Endometrium (tissue), 2 donors: ENCODE results near the gene FOXO6.
A peak's percentile ranks its signal among the peaks of the same experiment; 100 is the strongest.

Experiments
- FAIRE-seq: peaks from 2 replicates; lab custom pipeline; 2012; peaks lifted over from hg19 to GRCh38; lab: Jason Lieb, UNC
- donor health status: control.
- donor health status: control.

Gene FOXO6

DNA sequence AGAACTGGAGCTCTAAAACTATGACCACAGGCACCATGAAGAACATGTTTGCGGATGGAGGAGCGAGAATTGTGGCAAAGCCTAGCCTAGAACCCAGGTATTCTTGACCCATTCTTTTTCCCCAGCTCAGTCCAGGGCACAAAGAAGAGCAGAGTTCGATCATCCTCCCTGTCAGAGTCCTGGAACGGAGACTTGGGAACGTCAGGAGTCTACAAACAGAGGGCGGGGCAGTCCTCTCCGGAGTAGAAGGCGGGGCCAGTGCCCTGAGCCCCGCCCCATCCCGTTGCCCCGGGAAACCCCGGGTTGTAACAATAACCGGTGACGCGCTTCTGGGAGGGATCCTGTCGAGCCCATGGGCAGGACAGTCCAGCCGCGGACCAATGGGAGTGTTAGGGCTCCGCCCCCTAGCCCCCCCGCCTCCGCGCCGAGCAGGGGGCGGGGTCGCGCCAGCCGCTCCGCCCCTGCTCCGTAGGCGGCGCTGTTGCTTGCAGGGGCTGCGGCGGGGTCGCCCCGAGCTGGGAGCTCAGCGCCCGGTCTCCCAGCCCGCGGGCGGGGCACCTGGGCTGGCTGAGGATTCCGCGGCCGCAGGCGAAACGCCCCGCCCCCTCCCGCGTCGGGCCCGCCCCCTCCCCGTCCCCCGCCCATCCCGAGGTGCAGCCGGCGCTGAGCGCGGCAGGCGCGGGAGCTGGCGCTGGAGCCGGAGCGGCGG, at the start of gene FOXO6:
TSS of gene FOXO6 (plus strand) at position 649 of the 709 bp plus-strand sequence.
- peak; percentile 89 for FAIRE-seq

DNA sequence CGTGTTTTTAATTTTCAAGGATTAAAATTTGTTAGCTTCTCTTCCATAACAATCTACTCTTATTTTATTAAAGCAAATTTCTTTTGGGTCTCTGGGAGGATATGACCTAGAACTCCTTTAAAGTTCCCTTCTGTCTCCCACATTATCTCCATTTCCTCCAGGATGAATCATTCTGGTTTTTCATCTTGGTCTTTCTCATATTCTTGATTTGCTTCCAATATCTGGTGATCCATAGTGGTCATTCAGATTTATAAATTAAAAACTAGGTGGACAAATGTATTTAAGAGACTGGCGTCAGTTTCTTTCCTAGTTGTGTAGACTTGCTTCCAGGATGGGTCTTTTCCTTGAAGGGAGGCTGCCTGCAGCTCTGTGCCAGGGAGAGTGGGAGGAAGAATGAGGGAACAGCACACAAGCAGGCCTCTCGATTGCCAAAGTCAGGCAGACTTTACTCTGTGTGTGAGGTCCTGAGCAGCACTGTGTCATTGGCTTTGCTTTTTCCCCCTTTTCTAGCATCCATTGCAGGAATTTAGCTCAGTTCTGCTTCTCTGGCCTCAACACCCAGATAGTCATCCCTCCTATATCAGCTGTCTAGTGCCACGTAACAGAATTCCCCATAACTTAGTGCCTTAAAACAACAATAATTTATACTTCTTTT, 48.1 kb upstream of the FOXO6 start:
- no peak for FAIRE-seq

DNA sequence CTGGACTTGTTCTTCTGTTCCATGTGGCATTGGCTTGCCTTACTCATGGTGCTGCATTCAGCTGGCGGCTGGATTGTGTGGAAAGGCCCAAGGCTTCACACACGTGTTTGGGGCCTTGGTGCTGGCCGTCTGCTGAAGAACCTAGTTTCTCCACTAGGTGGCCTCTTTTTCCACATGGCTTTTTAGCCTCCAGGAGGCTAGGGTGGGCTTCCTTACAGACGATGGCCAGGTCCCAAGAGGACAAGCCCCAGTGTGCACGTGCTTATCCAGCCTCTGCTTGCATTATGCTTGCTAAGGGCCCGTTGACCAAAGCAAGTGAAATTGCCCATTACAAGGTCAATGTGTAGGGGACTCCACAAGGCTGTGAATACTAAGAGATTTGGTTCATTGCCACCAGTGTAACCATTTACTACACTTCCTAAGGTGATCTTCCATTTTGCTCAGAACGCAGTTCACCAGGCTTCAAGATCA, 47.5 kb upstream of the FOXO6 start:
- no peak for FAIRE-seq

DNA sequence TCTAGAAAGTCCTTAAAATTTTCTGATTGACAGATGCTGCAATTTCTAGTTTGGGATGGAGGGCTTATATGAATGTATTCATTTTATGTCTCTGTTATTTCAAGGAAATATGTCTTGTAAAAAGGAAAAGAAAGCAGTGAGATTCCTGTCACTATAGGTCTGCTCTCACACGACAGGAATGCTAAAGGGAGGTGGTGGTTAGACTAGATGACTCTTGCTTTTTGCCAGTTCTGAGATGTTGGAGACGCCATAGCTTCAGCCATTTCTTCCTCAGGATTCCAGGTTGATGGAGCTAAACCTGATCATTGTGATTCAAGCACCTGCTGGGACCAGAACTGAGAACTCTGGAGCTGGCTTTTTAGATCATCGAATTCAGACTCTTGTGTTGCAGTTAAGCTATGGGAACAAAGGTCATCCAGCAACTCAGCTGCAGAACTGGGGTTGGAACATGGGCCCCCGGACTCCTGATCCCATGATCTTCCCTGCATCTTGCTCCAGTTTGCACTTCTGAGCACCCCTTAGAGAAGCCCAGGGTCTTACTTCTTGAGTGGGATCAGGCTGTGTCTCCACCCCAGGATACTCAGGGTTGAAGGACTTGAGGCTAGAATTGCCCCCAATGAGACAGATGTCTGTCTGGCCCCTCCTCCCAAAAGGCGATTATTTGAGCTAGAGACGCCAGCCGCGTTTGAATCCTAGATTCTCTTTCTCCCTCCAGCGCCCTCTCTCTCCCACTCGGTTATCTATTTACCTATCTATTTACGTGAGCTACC, 46.7 kb upstream of the FOXO6 start:
- no peak for FAIRE-seq

DNA sequence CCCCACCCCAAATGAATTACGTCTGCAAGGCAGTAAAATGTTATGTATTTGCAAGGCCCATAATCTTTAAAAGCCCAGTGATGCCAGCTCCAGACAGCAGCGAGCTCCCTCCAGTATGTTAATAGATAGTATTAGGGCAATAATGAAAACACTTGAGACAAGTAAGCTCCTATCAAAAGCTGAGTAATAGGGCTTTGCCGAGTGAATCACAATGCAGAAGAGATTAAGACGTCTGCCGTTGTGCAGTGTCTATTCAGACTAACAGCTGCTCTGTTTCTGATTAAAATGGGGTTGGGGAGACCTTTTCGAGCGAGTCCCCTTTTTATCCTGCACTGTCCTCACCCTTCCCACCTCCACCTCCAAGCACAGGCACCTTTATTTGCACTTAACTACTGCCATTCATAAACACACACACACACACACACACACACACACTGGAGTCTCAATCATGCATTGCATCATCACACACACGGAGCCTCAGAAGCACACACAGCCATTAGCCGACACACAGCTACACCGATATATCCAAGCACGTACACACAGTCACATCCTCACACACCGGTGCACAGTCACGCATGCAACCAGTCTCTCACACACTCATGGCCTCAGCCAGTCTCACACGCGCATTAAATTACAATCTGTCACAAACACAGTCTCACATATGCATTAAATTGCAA, 46.0 kb upstream of the FOXO6 start:
- FAIRE-seq = no peak

DNA sequence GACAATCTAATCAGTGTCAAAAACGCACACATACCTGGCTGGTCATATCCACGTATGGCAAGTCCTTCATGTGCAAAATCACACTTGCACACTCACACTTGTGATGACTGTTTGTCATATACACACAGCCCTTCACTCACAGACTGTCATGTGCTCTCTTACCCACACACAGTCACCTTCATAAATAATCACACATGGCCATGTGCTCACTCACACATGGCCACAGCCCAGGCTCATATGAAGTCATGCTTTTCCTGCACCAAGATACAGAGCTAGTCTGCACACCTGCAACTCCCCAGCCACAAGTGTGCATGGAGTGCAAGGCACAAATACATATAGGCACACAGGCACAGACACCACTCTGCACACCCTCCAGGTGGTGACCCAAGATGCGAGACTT, 45.4 kb upstream of the FOXO6 start:
- no peak for FAIRE-seq

DNA sequence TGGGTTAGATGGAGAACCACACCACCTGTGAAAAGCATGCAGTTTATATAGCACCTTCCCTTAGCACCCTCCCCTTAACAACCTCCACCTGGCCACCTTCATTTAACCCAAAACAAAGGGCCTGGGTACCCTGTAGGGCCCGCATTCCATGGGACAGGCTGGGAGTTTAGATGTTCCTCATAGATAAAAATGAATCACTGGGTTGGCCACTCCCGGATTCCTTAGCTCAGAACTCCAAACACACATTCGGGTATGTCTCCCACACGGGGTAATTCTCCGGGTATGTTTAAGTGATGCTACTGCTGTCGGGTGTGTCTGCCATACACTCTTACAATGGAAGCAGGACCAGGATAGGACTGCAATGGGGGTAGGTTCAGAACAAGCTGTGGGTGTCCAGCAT, 43.9 kb upstream of the FOXO6 start:
- no peak for FAIRE-seq

DNA sequence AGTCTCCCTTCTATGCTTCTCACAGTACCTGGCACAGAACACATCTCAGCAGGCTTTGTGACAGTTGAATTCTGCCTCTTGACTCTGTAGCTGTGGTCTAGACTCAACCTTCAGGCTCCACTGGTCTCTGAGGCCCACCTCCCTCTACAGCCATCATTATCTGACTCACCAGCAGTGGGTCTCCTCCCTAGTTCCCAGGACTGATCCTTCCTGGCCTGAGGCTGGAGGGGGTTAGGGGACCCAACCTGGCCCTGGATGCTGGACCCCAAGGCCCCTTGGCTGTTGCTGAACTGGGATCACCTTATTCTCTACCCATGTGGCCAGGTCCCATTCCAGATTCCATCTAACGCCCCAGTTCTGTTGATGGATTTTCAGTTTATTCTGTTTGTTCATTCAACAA, 43.1 kb upstream of the FOXO6 start:
- FAIRE-seq = no peak

DNA sequence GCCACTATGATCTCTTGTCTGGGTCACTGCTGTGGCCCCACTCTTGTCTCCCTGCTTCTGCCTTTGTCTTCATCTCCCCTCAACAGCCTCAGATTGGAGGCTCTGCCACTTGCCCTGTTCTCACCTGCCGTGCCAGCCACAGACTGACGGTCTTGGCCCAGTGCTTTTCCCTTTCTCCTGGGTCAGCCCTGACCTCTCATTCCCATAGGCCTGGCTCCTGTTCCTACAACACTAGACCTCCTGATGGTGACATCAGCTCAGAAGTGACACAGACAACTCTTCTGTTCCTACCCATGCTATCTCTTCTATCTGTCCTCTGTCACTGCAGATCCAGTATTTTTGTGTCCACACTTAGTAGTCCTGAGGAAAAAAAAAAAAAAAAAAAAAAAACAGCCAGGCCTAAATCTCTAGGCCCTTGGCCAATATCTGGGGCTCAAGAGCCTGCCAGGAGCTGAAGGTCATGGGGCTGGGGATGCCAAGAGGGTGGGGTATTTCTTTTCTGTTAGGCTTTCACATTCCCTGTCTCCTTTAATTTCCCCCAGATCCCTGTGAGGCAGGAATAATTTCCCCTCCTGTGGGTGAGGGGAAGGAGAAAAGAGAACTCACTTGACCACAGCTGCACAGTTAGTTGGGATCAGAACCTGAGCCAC, 42.0 kb upstream of the FOXO6 start:
- no peak for FAIRE-seq

DNA sequence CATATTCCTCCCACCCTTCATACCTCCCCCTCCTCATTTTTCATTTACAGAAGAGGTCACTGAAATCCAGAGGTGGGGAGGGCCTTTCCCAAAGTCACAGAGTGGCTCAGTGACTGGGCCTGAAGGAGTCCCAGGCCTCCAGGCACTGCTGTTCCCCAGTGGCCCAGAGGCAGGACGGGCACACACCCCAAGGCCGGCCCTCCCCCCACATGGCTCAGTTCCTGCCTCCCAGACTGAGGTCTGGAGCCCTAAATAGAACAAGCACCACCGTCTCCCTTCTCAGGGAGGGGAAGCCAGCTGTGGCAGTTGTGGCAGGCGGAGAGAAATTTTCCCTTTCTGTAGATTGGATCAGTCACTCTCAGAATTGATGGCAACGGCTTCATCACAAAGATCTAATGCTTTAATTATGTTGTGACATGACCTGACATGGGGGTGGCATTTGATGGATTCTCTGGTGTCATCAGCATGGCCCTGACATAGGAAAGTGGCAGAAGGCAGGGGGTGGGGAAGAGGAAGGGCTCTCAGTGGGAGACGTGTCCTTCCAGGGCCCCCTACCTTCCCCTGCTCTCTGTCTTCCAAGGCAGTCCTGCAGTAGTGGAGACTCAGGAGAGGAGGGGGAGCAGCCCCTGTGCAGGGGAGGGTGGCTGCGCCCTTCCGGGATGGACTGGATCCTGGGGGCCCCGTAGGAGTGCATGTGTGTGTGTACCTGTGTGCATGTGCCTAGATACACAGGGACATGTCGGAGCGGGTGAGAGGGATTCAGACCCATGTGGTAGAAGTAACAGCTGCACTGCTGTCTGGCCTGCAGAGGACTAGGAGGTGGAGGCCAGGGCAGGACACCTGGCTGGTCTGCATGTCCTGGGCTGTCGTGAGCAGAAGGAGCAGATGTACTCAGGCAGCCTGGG, 41.2 kb upstream of the FOXO6 start:
- no peak for FAIRE-seq

DNA sequence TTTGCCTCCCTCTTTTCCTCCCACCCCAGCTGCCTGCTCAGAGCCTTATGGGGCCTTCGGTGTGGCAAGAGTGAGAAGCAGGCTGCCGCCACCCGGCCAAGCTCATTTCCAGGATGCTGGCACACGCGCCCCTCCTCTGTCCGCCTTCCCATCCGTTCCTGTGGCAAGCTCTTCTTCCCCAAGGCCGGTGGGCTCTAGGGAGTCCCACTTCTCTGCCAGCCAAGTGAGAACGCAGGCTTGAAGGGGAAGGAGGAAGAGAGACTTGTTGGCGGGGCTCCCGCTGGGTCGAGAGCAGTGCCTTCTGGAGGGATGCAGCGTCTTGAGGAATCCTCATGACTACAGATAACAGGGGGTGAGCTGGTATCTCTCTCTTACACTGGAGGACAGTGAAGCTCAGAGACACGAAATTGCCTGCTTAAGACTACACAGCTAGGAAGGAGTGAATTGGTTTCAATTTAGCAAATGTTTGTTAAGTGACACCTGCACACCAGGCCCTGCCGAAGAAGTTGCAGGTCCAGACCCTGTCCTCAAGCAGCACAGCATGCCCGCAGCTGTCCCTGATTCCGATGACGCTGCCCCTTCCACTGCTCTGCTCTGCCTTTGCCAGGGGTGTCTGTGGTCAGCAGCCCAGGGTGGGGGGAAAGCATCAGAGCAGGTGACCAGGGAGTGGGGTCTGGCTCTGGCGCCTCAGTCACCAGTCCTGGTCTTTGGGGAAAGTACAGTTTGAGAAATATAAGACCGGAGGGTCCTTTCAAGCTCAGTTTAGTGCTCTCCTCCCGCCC, 40.1 kb upstream of the FOXO6 start:
- no peak for FAIRE-seq

DNA sequence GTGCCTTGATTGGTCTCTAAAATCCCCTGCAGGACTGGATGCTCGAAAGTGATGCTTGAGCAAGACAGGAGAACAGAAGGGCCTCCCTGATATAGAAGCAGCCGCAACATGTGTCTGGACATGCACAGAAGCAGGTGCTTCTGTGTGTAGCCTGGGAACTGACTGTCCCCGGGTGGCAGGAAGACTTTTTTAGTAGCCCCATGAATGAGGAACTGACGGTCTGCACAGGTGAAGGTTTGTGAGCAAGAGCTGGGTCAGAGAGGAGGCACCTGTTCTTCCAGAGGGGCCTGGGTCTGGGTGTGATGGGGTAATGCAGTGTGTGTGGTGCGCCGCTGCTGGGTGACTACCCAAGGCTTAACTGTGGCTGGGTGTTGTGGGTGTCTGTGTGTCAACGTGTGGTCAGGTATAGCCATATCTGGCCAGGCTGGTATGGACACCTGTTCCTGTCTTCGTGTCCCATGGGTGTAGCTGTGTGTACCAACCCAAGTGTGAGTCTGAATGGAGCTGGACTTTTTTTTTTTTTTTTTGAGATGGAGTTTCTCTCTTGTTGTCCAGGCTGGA, 39.1 kb upstream of the FOXO6 start:
- no peak for FAIRE-seq

DNA sequence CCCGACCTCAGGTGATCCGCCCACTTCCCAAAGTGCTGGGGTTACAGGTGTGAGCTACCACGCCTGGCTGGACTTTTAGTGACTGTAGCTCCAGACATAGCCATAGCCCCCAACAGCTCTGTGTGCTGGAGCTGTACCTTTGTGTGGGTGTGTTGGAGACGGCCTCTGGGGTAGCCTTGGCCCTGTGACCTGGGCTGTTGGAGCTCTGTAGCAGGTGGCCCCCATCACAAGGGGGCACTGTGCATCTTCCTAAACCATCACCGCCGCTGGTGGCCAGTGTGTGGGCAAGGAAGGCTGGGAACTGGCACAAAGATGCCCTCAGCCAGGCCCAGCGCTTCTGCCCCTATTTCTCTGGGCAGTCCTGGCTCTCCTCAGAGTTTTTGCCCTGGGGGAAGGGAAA, 38.4 kb upstream of the FOXO6 start:
- no peak for FAIRE-seq

DNA sequence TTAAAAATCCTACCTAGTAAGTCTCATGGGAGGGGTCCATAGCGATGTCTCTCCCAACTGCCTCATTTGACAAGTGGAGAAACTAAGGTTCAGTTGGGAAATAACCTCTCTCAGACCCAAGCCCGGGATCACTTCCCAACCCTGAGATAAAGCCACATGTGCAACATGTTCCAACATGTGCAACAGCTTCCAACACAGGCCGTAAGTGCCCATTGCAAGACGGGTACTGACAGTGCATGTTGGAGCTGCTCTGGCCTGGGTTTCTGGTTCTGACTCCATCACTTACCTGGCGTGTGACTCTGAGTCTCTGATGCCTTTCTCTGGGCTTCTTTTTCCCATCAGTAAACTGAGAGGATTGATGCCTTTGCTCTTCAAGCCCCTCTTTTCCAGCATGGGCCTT, 38.0 kb upstream of the FOXO6 start:
- FAIRE-seq = no peak

DNA sequence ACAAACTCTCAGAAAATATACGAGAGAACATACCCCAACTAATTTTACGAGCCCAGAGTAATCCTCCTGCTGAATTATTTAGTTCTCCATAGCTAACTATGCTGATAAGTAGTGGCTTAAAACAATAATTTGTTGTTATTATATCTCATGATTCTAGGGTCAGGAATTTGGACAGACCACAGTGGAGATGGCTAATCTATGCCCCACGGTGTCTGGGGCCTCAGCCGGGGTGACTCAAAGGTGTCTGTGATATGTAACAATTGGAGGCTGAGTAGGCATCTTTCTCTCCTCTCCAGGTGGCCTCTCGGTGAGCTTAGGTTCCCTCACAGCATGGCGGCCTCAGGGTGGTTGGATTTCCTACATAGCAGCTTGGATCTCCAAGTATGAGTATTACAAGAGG, 35.4 kb upstream of the FOXO6 start:
- no peak for FAIRE-seq

DNA sequence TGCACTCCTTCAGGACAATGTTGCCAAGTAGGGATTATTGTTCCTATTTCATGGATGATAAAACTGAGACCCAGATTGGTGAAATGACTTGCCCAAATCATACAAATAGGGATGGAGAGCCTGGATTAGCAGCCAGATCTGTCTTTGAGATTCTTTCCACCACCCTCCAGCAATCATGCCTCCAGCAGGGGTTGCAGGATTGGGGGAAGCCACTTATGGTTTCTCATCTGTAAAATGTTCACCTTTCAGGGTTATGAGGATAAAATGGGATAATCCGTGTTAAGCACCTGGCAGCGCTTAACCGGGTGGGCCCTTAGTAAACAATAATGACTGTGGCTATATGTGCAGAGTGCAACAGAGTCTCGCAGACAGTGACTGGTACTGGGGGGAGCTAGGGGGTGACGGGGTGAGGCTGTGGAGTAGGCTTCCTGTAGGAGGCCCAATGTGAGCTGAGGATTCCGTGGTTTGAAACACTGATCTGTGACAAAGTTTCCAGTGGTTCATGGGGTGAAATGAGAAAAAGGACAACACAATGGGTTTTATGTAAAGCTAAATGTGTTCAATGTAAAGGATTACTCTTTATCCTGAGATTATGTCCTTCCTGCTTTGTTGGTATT, 33.7 kb upstream of the FOXO6 start:
- no peak for FAIRE-seq

DNA sequence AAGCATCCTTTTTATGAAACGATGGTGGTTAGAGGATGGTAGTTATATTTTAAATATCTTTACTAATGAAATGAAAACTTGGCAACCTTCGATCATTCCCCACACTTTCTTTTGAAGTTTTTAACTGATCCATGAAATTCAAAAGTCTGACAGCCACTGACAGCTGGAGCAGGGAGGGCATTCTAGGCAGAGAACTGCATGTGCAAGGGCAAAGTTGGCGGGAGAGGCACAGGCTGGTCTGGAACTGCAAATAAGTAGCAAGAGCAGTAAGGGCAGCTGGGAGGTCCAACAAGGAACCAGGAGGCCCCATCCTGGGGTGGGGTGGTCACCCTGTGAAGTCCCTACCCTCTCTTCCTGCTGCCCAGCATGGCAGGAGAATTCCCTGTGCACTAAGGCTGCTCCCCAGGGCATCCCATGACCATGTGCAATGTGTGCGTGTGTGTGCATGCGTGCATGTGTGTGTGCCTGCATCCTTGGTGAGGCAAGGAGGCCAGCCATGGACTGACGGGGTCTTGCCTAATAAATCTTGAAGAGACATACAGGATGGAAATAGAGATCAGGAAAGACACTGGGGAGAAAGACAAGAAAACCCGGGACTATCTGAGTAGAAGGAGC, 33.1 kb upstream of the FOXO6 start:
- no peak for FAIRE-seq

DNA sequence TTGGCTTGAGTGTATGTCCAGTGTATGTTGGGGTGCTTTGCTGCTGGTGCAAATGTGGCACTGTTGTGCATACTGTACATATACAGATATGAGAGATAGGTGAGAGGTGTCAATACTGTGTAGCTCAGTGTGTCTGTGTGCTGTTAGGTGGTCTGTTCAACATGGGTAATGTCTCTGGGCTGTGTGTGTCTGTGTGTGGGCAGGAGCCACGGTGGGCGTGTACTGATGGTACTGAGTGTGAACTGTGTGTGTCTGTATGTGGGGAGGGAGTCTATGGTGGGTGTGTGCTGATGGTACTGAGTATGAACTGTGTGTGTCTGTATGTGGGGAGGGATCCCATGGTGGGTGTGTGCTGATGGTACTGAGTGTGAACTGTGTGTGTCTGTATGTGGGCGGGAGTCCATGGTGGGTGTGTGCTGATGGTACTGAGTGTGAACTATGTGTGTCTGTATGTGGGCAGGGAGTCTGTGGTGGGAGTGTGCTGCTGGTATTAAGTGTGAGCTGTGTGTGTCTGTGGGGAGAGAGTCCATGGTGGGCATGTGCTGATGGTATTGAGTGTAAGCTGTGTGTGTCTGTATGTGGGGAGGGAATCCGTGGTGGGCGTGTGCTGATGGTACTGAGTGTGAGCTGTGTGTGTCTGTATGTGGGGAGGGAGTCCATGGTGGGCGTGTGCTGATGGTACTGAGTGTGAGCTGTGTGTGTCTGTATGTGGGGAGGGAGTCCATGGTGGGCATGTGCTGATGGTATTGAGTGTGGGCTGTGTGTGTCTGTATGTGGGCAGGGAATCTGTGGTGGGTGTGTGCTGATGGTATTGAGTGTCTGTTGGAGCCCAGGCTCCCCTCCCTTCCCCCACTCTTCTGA, 32.2 kb upstream of the FOXO6 start:
- no peak for FAIRE-seq
